ENCODE data around the gene UNC5A. TPM values are rescaled to one million over a fixed set of nuclear protein-coding genes. Genes with fewer than 3 reads are reported as not detected.

Gene UNC5A
- total RNA-seq, 1 donor from 2014 or later: 5.6 TPM

DNA sequence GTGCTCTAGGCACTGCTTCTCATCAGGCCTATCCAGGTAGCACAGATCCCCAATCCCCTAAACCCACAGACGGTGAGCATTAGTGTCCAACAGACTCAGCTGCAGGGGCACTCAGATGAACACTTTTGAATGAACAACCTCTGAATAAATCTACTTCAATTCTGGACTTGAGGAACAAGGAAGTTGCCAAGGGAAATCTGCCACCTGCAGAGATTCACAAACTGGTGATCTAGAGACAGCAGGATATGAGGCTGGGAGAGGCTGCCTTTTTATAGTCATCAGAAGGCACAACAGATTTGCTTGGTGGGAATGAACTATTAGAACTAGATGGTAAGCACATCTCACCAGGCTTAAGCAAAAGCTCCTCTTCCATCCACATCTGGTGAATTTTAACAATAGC is 95.8 kb downstream of the UNC5A start:
- H3K9me3 Mint-ChIP-seq (ENCODE audit: unreplicated experiment): peaks cover 5% of the 10 kb centered on the region
- H3K4me1 Mint-ChIP-seq (ENCODE audit: low read depth, unreplicated experiment): peaks cover 2% of the 10 kb centered on the region
- peaks cover 5% of the 10 kb centered on the region for H3K27me3 Mint-ChIP-seq (ENCODE audit: unreplicated experiment)
- no peak for DNase-seq
- no peak overlapping the region for H3K27ac Mint-ChIP-seq (ENCODE audit: unreplicated experiment)
- TF ChIP-seq, protein P1, sequence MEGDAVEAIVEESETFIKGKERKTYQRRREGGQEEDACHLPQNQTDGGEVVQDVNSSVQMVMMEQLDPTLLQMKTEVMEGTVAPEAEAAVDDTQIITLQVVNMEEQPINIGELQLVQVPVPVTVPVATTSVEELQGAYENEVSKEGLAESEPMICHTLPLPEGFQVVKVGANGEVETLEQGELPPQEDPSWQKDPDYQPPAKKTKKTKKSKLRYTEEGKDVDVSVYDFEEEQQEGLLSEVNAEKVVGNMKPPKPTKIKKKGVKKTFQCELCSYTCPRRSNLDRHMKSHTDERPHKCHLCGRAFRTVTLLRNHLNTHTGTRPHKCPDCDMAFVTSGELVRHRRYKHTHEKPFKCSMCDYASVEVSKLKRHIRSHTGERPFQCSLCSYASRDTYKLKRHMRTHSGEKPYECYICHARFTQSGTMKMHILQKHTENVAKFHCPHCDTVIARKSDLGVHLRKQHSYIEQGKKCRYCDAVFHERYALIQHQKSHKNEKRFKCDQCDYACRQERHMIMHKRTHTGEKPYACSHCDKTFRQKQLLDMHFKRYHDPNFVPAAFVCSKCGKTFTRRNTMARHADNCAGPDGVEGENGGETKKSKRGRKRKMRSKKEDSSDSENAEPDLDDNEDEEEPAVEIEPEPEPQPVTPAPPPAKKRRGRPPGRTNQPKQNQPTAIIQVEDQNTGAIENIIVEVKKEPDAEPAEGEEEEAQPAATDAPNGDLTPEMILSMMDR (IDR thresholded peaks at IDR 0.05; ENCODE audit: partially characterized antibody, unreplicated experiment): no peak
- peaks cover 2% of the 10 kb centered on the region for H3K36me3 Mint-ChIP-seq (ENCODE audit: unreplicated experiment)
- no peak overlapping the region for H3K4me3 Mint-ChIP-seq (ENCODE audit: unreplicated experiment)

DNA sequence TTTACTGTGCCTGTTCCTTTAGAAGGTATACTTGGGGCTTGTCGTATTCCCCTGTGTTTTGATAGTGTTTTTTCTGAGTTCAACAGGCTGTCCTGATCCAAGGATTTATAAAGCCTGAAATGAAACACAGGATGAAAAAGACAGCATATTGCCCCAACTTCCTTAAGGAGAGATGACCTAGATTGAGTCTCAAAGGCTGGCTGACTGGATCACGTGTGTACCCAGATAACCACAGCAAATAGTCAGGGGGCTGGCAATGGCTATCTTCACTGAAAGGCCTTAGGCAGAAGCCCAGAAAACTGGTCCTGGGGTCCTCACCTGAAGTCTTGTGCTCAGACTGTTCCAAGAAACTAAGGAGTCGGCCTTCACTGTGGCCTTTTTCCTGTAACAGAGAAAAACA is 96.4 kb downstream of the UNC5A start:
- Mint-ChIP-seq H3K27me3 (ENCODE audit: unreplicated experiment) (peaks cover 5% of the 10 kb centered on the region), H3K9me3 (ENCODE audit: unreplicated experiment) (peaks cover 5% of the 10 kb centered on the region), H3K36me3 (ENCODE audit: unreplicated experiment) (no peaks in the 10 kb centered on the region), H3K4me1 (ENCODE audit: low read depth, unreplicated experiment) (no peaks in the 10 kb centered on the region), H3K4me3 (ENCODE audit: unreplicated experiment) (no peak overlapping the region), H3K27ac (ENCODE audit: unreplicated experiment) (no peak overlapping the region)
- TF ChIP-seq, protein P1 (IDR thresholded peaks at IDR 0.05; ENCODE audit: partially characterized antibody, unreplicated experiment): no peak
- DNase-seq: no peak

DNA sequence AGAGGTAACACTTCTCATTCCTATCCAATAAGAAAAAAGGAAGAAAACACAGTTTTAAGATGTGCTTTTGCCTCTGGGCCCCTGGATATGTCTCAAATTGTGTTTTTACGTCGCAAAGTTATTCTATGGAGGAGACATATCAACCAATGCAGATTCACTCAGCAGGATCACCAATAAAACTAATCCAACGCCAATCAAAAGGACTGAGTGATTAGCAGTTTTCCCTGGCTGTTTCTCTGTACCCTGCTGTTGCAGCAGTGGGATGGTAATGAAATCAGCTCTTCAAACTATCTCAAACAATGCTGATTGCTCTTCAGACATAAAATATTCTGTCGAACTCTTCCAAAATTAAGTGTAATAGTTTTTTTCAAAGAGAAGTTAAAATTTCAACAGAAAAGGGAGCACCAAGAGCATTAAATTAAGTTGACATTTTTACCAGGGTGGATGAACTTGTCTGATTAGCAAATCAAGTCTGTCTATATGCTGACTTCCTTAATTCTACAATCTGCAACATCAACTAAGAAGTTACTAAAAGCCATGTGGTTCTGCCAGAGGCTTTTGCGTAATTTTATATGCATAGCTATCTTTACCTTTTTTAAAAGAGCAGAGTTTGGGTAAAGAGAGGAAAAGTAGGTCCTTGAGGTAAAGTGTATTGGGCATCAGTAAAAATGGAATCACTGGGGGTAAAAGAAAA is 98.5 kb downstream of the UNC5A start:
- peaks cover 5% of the 10 kb centered on the region for H3K4me1 Mint-ChIP-seq (ENCODE audit: low read depth, unreplicated experiment)
- H3K9me3 Mint-ChIP-seq (ENCODE audit: unreplicated experiment): peaks cover 1% of the 10 kb centered on the region
- H3K27me3 Mint-ChIP-seq (ENCODE audit: unreplicated experiment): peaks cover 3% of the 10 kb centered on the region
- TF ChIP-seq, protein P1 (IDR thresholded peaks at IDR 0.05; ENCODE audit: partially characterized antibody, unreplicated experiment): no peak
- no peak for DNase-seq
- H3K27ac Mint-ChIP-seq (ENCODE audit: unreplicated experiment): no peak overlapping the region
- H3K36me3 Mint-ChIP-seq (ENCODE audit: unreplicated experiment): no peaks in the 10 kb centered on the region
- no peak overlapping the region for H3K4me3 Mint-ChIP-seq (ENCODE audit: unreplicated experiment)

DNA sequence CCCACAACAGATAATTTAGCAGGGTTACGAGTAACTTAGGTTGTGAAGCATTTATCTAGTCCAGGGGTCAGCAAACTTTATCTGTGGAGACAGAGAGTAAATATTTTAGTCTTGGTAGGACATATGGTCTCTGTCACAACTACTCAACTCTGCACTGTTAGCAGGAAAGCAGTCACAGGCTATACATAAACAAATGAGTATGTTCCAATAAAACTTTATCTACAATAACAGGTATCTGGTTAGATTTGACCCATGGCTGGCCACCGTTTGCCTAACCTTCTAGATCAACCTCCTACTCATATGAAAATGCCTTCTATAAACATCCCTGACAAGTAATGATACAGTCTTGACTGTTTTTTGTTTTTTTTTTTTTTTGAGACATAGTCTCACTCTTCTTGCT is 101.8 kb downstream of the UNC5A start:
- peaks cover 1% of the 10 kb centered on the region for H3K9me3 Mint-ChIP-seq (ENCODE audit: unreplicated experiment)
- no peak for DNase-seq
- H3K4me1 Mint-ChIP-seq (ENCODE audit: low read depth, unreplicated experiment): peaks cover 5% of the 10 kb centered on the region
- H3K4me3 Mint-ChIP-seq (ENCODE audit: unreplicated experiment): no peak overlapping the region
- H3K27me3 Mint-ChIP-seq (ENCODE audit: unreplicated experiment): no peaks in the 10 kb centered on the region
- H3K27ac Mint-ChIP-seq (ENCODE audit: unreplicated experiment): no peak overlapping the region
- H3K36me3 Mint-ChIP-seq (ENCODE audit: unreplicated experiment): no peaks in the 10 kb centered on the region
- TF ChIP-seq, protein P1 (IDR thresholded peaks at IDR 0.05; ENCODE audit: partially characterized antibody, unreplicated experiment): no peak

DNA sequence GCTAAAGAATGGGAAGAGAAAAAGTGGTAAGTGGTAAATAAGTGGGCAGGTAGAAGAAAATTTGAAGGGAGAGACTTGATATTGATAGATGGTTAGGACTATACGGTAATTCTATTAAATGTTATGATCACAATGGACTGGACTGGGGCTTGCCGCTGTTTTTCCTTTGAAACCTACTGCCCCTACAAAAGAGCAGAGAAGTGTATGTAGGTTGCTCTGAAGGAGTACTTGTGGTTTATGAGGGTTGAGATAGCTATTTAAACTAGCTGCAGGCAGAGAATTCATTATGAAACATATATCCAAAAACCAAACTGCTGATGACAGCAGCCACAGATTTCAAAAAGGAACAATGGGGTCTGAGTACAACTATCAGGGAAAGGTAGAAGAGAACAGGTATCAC is 105.5 kb downstream of the UNC5A start:
- no peak overlapping the region for H3K27ac Mint-ChIP-seq (ENCODE audit: unreplicated experiment)

More for the DNA sequence above, 105.5 kb downstream of the UNC5A start:
- Mint-ChIP-seq H3K36me3 (ENCODE audit: unreplicated experiment) (no peaks in the 10 kb centered on the region), H3K4me1 (ENCODE audit: low read depth, unreplicated experiment) (peaks cover 5% of the 10 kb centered on the region), H3K4me3 (ENCODE audit: unreplicated experiment) (no peak overlapping the region), H3K9me3 (ENCODE audit: unreplicated experiment) (no peaks in the 10 kb centered on the region), H3K27me3 (ENCODE audit: unreplicated experiment) (no peaks in the 10 kb centered on the region)
- DNase-seq: no peak
- TF ChIP-seq, protein P1 (IDR thresholded peaks at IDR 0.05; ENCODE audit: partially characterized antibody, unreplicated experiment): no peak

Data from glutamatergic neuron (in vitro differentiated cells).